Activated CD4-positive, alpha-beta memory T cell treated with anti-CD3 and anti-CD28 coated beads, Interleukin-2, amount 10 ng/mL, durations not matched to agents 7 days and 5 days (primary cell): Measurements from ENCODE around the gene HDAC7. TPM values are rescaled to one million over a fixed set of nuclear protein-coding genes. Genes with fewer than 3 reads are reported as not detected.

Experiments
- CTCF ChIA-PET: fragments of 350-600 bp; sonication (Branson Sonifier 250); formaldehyde crosslinking; loops from one replicate; lab custom pipeline; 2021; ENCODE audit warnings: antibody characterized with exemption, inconsistent platforms; lab: Charles Lee
- POLR2A ChIA-PET: fragments of 350-600 bp; sonication (Branson Sonifier 250); formaldehyde crosslinking; loops from one replicate; lab custom pipeline; 2021; ENCODE audit warnings: antibody characterized with exemption; lab: Charles Lee
- DNase-seq: peaks from one replicate; pipeline ENCODE4 v3.0.0-alpha.2; 2020
- H3K27ac Mint-ChIP-seq: one replicate; pipeline ENCODE4 v1.8.0; 2021; ENCODE audit warnings: mild to moderate bottlenecking, mixed read lengths
- H3K27me3 Mint-ChIP-seq: one replicate; pipeline ENCODE4 v1.8.0; 2021; ENCODE audit warnings: mixed read lengths
- H3K36me3 Mint-ChIP-seq: one replicate; pipeline ENCODE4 v1.8.0; 2021; ENCODE audit warnings: low read depth, mixed read lengths
- H3K4me1 Mint-ChIP-seq: one replicate; pipeline ENCODE4 v1.8.0; 2021; ENCODE audit warnings: mixed read lengths
- H3K4me3 Mint-ChIP-seq: one replicate; pipeline ENCODE4 v1.8.0; 2021; ENCODE audit warnings: mild to moderate bottlenecking, mixed read lengths
- H3K9me3 Mint-ChIP-seq: one replicate; pipeline ENCODE4 v1.8.0; 2021; ENCODE audit warnings: mixed read lengths
- total RNA-seq, 2 experiments: library from RNA; stranded (reverse); gene quantifications; one replicate each; pipeline ENCODE4 v1.2.3, GENCODE V29; 2021

HDAC7 gene
- total RNA-seq, 2 experiments from 2014 or later: 315 to 328 TPM

DNA sequence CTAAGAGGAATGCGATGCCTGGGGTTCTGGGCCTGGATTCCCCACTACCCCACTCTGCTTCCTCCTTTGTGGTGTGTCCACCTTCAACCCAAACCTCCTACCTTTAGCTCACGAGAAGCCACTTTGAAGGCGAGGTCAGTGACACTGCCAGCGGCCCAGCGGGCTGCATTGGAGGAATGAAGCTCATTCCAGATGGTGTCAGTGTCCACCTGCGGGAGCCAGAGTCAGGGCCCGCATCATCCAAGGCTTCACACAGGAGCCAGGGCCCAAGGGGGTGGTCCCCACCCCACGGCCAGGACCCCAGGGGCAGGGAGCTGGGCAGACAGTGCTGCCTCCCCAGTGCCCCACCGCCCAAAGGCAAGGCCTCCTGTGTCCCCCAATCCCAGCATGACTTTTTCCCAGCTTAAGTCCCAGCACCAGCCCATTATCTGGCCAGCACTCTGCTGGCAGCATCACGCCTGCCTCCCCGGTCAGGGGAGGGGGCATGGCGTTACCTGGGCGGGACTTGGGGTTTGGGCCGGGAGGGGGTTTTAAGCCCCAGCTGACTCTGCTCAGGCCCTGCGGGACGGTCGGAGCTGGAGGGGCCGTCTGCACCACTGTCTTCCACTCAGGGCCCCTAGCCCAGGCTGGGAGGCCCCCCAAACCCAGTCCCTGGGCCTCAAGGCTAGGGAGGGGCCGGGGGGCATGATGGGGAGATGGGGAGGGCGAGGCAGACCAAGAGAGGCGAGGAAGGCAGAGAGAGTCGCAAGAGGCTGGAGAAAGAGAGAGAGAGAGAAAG lies 29.8 kb downstream of the HDAC7 start:
- H3K27me3 Mint-ChIP-seq: no peaks in the 10 kb centered on the region
- DNase-seq: no peak
- peak overlapping the region; percentile 52 for H3K27ac Mint-ChIP-seq
- no peaks in the 10 kb centered on the region for H3K9me3 Mint-ChIP-seq
- ChIA-PET POLR2A (interaction anchor here (0.9 to 37.8 kb wide), 5 partner anchors 11 to 48 kb away, joined by 3 to 1018 read pairs (median 13); no protein-coding TSS in a partner anchor), CTCF (interaction anchor here (0.9 to 30.7 kb wide), 6 partner anchors 11 to 47 kb away, joined by 3 to 578 read pairs (median 4); no protein-coding TSS in a partner anchor)
- peaks cover 90% of the 10 kb centered on the region for H3K36me3 Mint-ChIP-seq
- peaks cover 14% of the 10 kb centered on the region for H3K4me1 Mint-ChIP-seq
- H3K4me3 Mint-ChIP-seq: no peak overlapping the region

DNA sequence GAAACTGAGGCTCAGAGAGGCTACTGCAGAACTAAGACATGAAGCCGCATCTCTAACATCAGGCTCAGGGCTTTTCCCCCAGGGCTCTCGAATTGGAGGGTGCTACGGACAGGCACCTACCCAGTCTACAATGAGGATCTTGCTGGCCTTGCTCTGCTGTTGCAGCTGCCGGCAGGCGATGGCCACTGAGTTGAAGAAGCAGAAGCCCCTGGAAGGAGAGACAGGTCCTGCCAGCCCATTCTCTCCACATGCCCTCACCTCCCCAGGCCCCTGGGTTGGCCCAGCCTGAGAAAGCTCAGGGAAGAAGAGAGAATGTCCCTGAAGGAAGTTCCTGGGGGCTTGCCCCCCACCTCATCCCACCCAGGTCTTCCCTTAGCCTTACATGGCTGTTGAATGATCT lies 30.6 kb downstream of the HDAC7 start:
- Mint-ChIP-seq H3K27me3 (no peaks in the 10 kb centered on the region), H3K9me3 (no peaks in the 10 kb centered on the region), H3K4me1 (peaks cover 14% of the 10 kb centered on the region), H3K4me3 (no peak overlapping the region), H3K36me3 (peaks cover 93% of the 10 kb centered on the region), H3K27ac (peak overlapping the region; percentile 52)
- no peak for DNase-seq
- ChIA-PET POLR2A (interaction anchor here (1.2 to 37.8 kb wide), 4 partner anchors 15 to 44 kb away, joined by 4 to 1018 read pairs (median 14); no protein-coding TSS in a partner anchor), CTCF (interaction anchor here (0.9 to 30.7 kb wide), 2 partner anchors 12 to 45 kb away, joined by 3 to 578 read pairs; no protein-coding TSS in a partner anchor)

DNA sequence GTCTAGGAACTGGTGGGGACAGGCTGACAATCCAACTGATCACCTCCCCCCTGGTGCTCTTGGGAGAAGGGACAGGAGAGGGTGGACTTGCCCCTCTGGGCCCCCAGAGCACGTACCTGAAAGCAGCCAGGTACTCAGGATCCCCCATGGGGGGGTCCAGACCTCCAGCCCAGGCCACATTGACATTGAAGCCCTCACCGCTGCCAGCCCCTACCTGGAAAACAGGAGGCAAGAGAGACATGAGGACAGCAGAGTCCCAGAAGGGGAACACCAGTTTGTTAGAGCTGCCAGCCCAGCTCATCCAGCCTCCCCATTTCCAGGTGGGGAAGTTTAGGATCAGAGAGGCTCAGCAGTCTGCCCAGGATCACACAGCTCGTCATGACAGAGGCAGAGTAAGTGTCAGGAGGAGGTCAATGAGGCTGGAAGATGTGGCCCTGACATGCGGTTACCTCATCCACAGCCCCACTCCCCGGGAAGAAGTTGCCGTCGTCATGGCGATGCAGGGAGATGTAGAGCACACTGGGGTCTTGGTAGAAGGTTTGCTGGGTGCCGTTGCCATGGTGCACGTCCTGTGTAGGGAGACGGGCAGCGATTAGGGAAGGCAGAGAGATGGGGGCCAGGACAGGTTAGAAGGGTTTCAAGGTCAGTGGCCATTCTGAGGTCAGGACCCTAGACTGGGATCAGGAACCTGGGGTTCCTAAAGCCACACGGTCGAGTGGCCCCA lies 31.9 kb downstream of the HDAC7 start:
- H3K36me3 Mint-ChIP-seq: peaks cover 86% of the 10 kb centered on the region
- H3K4me1 Mint-ChIP-seq: peaks cover 13% of the 10 kb centered on the region
- H3K9me3 Mint-ChIP-seq: no peaks in the 10 kb centered on the region
- H3K27me3 Mint-ChIP-seq: no peaks in the 10 kb centered on the region
- DNase-seq: no peak
- H3K4me3 Mint-ChIP-seq: no peak overlapping the region
- ChIA-PET POLR2A (interaction anchor here (0.6 to 37.8 kb wide), 6 partner anchors 11 to 45 kb away, joined by 3 to 1018 read pairs (median 8); no protein-coding TSS in a partner anchor), CTCF (interaction anchor here (0.8 to 30.7 kb wide), 4 partner anchors 9 to 46 kb away, joined by 3 to 578 read pairs (median 3); no protein-coding TSS in a partner anchor)
- peak overlapping the region; percentile 33 for H3K27ac Mint-ChIP-seq

DNA sequence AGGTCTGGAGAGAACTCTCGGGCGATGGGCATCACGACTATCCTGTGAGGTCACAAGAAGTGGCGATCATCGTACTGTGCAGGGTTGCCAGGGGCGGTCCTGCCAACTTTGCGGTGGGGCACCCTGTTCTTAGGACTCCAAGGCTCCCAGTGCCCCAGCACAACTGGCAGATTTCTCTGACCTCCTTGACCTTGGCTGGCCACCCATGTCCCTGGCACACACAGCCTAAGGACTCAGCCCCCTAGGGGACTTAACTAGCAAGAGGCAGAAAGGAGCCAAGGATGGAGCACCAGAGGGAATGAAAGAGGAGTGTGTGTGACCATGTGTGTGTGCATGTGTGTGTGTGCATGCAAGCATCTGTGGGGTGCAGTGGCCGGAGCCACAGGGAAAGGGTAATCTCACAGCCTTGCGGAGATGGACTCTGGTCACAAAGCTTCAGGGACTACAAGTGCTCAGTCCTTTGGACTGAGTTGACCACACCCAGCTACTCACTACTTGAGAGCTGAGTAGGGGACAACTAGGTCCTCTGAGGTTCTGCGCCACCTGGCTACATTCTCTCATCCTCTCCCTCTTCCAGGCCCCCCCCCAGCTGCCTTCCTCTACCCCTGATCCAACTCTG lies 32.9 kb downstream of the HDAC7 start:
- peak overlapping the region; percentile 21 for H3K27ac Mint-ChIP-seq
- no peak for DNase-seq
- no peak overlapping the region for H3K4me3 Mint-ChIP-seq
- H3K9me3 Mint-ChIP-seq: no peaks in the 10 kb centered on the region
- ChIA-PET CTCF (interaction anchor here (0.8 to 30.7 kb wide), 3 partner anchors 15 to 47 kb away, joined by 4 to 578 read pairs (median 9); no protein-coding TSS in a partner anchor), POLR2A (interaction anchor here (0.8 to 37.8 kb wide), 3 partner anchors 21 to 46 kb away, joined by 3 to 1018 read pairs (median 4); no protein-coding TSS in a partner anchor)
- H3K27me3 Mint-ChIP-seq: no peaks in the 10 kb centered on the region
- peaks cover 85% of the 10 kb centered on the region for H3K36me3 Mint-ChIP-seq
- H3K4me1 Mint-ChIP-seq: peaks cover 10% of the 10 kb centered on the region

DNA sequence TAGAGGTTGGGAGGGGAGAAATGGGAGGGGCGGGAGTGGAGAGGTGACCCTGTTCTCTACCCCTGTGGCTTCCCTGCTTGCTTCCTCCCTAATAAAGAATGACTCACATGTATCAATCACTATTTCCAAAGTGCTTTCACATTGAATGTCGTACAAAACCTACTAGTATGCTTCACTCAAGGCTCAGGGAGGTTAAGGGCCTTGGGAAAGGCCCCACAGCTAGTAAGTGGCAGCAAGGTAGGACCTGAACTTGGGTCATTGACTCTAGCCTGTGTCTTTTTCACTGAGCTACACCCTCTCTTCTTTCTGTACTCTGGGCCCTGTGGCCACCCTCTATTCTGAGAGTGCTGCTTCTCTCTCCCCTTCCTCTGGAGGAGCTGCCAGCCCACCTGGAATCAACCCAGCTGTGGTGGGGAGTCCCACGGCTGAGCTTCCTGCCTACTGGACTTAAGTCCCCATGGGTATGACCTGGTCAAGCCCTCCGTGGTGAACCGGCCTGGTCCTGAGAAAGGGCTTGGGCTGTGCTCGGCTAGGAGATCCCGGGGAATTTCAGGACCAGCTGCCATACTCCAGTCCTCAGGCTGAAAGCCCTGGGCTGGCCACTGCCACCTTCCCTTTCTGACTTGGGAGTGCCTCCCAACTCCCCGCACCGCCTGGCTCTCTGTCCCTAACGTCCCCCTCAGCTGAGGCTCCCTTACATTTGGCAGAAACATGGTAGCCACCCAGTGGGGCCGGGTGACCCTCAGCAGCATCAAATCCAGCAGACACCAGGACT lies 33.6 kb downstream of the HDAC7 start:
- Mint-ChIP-seq H3K27me3 (no peaks in the 10 kb centered on the region), H3K36me3 (peaks cover 85% of the 10 kb centered on the region), H3K27ac (peak overlapping the region; percentile 21), H3K9me3 (no peaks in the 10 kb centered on the region), H3K4me1 (peaks cover 13% of the 10 kb centered on the region), H3K4me3 (no peak overlapping the region)
- ChIA-PET CTCF (interaction anchor here (0.8 to 30.7 kb wide), 3 partner anchors 16 to 48 kb away, joined by 4 to 578 read pairs (median 9); no protein-coding TSS in a partner anchor), POLR2A (interaction anchor here (0.8 to 37.8 kb wide), 3 partner anchors 10 to 47 kb away, joined by 3 to 1018 read pairs (median 4); no protein-coding TSS in a partner anchor)
- DNase-seq: no peak

DNA sequence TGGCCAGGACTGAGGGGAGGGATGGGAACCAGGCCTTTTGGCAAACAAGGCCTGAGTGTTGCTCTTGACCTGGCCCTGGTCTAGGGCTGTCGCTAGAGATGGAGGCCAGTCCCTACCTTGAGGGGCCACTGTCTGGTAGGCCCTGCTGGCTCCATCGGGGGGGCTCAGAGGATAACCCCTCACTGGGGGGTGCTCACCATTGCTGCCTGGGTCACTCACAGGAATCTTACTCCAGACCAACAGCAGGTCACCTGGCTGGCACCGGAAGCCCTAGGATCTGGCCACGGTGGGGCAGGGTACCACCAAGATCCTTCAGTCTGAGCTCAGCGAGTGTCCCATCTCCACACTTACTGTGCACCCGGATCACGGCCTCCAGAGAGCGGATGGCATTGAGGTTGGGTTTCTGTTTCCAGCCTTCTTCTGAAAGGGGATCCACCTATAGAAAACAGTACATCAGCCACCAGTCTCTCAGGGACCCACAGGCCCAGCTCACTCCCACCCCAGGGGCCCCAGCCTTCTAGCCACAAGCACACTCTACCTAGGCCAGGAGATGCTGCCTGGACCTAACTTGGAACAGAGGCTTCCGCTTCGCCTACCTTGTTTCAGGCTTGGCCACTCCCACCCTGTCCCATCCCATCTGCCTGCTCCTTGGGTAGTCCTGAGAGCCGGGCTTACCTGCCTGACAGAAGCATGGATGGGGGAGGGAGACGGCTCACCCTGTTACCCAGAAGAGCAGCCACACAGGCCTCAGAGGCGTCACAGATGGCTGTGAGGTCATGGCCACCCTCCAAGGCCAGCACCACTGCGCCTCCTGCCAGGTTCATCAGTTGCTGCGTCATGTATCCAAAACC lies 34.4 kb downstream of the HDAC7 start:
- POLR2A ChIA-PET: interaction anchor here (0.8 to 37.8 kb wide), 2 partner anchors 10 to 48 kb away, joined by 3 to 1018 read pairs; no protein-coding TSS in a partner anchor
- no peaks in the 10 kb centered on the region for H3K27me3 Mint-ChIP-seq
- H3K4me1 Mint-ChIP-seq: peaks cover 10% of the 10 kb centered on the region
- CTCF ChIA-PET: interaction anchor here (1.8 to 30.7 kb wide), 2 partner anchors 43 to 49 kb away, joined by 9 to 578 read pairs; no protein-coding TSS in a partner anchor
- no peak overlapping the region for H3K4me3 Mint-ChIP-seq
- H3K27ac Mint-ChIP-seq: no peak overlapping the region
- no peaks in the 10 kb centered on the region for H3K9me3 Mint-ChIP-seq
- H3K36me3 Mint-ChIP-seq: peaks cover 77% of the 10 kb centered on the region
- DNase-seq: no peak

DNA sequence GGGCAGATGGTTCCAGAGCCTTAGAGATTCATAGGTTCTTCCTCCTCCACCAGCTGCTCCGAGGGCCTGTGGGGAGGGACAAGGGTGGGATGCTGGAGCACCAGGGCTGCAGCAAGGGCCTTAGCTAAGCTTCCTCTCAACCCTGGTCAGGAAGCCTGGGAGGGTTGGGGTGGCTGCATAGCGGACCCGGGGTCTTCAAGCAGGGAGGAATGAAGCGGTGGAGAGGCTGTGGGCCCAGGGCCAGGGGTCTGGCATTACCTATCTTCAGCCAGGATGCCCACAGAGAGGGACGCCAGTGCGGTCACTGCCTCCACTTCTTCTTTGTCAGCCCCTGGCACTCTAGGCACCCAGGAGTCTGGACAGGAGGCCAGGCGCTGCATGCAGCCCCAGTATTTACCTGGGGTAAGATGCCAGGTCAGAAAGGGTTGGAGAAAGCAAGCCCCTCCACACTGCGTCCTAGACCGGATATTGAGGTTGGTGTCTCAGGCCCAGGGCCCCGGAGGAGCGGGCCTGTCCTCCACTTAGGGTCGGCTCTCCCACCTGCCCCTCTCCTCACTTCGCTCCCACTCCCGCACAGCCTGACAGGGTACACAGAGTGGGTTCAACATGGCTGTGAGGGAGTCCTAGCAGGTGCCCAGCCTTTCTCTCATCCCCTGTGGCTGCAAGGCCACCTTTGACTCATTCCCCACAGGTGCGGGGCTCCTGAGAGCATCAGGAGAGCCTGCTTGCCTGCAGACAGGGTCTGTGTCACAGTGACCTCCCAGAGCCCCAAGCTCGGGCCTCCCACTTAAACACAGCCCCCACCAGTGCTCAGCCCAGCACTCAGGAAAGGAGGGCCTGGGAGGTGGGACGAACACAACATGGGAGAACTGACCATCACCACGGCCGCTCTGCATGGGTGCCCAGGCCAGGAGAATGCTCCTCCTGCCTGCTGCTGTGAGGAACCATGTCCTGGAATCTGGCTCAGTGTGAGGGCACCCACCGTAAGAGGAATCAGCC lies 35.6 kb downstream of the HDAC7 start:
- Mint-ChIP-seq H3K4me1 (peaks cover 15% of the 10 kb centered on the region), H3K36me3 (peaks cover 72% of the 10 kb centered on the region), H3K9me3 (no peaks in the 10 kb centered on the region), H3K4me3 (no peak overlapping the region), H3K27ac (peak overlapping the region; percentile 24), H3K27me3 (no peaks in the 10 kb centered on the region)
- ChIA-PET POLR2A (interaction anchor here (1.3 kb wide), 1 partner anchor 9 kb away, joined by 3 read pairs; no protein-coding TSS in a partner anchor), CTCF (no interaction called here)
- DNase-seq: no peak

DNA sequence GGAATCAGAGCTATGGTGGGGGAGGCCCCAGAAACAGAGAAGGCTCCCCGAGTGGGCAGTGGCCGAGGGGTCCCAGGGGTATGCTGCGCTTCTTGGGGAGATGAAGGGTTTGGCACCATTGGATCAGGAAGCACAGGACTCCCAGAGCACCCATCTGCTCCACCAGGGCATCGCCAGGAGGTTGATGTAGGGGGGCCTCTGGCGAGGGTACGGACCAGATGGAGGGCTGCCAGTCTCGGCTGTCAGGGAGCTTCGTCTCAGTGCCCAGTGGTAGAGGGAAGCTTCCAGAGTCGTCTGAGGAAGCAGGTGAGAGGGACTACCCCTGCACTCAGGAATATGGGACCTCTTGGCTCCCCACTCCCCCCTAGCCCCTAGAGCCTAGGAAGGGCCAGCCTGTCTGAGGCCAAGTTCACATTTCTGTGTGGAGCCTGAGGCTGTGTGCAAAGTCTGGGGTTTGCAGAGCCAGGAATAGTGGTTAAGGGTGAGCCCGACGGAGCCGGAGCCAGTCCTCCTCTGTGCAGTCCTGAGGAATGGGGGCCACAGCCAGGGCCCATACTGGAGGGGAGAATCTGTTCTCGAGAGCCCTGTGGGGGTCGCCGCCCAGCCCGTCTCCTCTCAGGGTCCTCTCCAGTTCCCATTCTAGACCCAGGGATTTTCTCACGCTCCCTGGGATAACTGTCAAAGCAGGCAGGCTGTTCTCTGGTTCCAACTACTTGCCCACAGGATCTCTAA lies 36.5 kb downstream of the HDAC7 start:
- POLR2A ChIA-PET: interaction anchor here (1.3 kb wide), 1 partner anchor 10 kb away, joined by 3 read pairs; no protein-coding TSS in a partner anchor
- H3K27me3 Mint-ChIP-seq: no peaks in the 10 kb centered on the region
- no peak for DNase-seq
- peaks cover 15% of the 10 kb centered on the region for H3K4me1 Mint-ChIP-seq
- H3K4me3 Mint-ChIP-seq: no peak overlapping the region
- no peaks in the 10 kb centered on the region for H3K9me3 Mint-ChIP-seq
- CTCF ChIA-PET: interaction anchor here (18.5 kb wide), 1 partner anchor 41 kb away, joined by 431 read pairs; no protein-coding TSS in a partner anchor
- peak overlapping the region; percentile 60 for H3K27ac Mint-ChIP-seq
- H3K36me3 Mint-ChIP-seq: peaks cover 66% of the 10 kb centered on the region

DNA sequence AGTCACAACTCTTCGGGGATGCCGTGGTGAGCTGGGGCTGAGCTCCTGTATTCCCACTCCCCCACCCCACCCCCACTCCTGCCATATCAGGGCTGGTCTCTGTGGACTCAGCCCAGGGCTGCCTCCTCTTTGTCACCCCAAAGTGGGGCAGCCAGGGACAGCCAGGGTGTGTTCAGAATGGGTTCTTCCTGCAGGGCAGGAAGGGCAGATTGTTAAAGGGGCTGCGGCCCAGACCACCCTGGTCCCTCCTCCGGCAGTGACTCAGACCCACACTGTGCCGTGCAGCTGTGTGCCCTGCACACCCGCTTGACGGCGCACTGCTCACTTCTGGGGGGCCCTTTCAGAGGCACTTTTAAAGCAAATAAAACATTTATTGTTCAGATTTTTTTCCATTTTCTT lies 37.3 kb downstream of the HDAC7 start:
- H3K36me3 Mint-ChIP-seq: peaks cover 58% of the 10 kb centered on the region
- no peak for DNase-seq
- H3K27me3 Mint-ChIP-seq: no peaks in the 10 kb centered on the region
- peak overlapping the region; percentile 60 for H3K27ac Mint-ChIP-seq
- POLR2A ChIA-PET: interaction anchor here (0.6 to 6.8 kb wide), 12 partner anchors 9 to 80 kb away, joined by 3 to 55 read pairs (median 7); partner anchors contain the start of genes RPAP3 and SLC48A1
- H3K9me3 Mint-ChIP-seq: no peaks in the 10 kb centered on the region
- H3K4me3 Mint-ChIP-seq: no peak overlapping the region
- peaks cover 22% of the 10 kb centered on the region for H3K4me1 Mint-ChIP-seq
- CTCF ChIA-PET: interaction anchor here (1.3 to 18.5 kb wide), 3 partner anchors 13 to 53 kb away, joined by 4 to 431 read pairs (median 284); no protein-coding TSS in a partner anchor
